HG03354 (cell line): ENCODE data around the gene FUCA2.
"Not testable (repeated sequence)": the region's sequence is repeated elsewhere in the genome, so short reads cannot be mapped to it uniquely, and the experiment has no call there.

Experiments
- ATAC-seq: cut with Tn5 transposase; IDR thresholded peaks from one replicate; pipeline ENCODE4 v1.9.1; 2021; ENCODE audit warnings: mild to moderate bottlenecking; ENCODE audit not compliant: unreplicated experiment, poor library complexity, severe bottlenecking

The FUCA2 gene

GRCh38 chr6:143505537-143505936 is 6.0 kb downstream of the FUCA2 start:
- no peak for ATAC-seq

DNA sequence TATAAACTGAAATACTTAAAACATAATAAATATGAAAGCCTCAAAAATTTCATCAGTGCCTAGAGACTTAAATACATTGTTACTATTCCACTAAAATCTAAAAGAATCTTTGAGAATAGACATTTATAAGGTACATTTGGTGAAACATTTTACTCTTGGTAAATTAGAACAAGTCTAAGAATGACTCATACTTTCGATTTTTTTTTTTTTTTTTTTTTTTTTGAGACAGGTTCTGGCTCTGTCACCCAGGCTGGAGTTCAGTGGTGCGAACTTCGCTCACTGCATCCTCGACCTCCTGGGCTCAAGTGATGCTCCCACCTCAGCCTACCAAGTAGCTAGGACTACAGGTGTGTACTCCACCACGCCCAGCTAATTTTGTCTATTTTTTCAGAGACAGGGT is 6.4 kb downstream of the FUCA2 start:
- no peak for ATAC-seq

DNA sequence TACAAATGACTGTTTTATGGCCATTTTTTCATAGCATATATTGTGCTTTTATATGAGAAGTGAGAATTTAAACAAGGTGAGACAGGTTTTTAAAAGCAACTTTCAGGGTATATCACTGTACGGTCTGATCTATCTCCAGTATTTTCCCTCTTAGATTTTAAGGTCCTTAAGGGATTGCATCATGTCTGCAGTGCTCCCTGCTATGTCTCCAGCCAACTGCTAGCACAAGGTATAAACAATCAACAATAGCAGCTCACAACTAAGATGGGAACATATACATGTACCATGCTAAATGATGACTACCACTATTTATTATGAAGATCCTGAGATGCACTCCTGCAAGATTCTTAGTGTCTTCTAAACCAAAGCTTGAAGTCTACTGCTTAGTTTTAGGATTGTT is 7.2 kb downstream of the FUCA2 start:
- no peak for ATAC-seq

DNA sequence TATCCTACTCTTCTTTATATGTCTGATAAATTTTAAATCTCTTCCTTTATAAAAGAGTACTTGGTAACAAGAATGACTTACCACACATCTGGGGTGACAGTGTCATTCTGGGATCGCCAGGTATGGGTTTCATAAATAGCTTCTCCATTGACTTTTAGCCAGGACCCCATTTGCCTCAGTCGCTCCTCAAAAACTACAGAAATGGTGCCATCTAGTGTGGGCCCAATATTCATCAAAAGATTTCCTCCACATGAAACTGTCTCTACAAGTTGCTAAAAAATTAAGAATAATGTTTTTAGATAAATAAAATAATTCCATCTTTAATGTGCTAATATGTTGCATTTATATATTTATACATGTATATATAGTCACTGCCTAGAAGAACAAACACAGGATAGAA is 9.7 kb downstream of the FUCA2 start:
- ATAC-seq, result no peak

- no peak for ATAC-seq
These were observed 13.1 kb downstream of the FUCA2 start for GRCh38 chr6:143498428-143498827.

DNA sequence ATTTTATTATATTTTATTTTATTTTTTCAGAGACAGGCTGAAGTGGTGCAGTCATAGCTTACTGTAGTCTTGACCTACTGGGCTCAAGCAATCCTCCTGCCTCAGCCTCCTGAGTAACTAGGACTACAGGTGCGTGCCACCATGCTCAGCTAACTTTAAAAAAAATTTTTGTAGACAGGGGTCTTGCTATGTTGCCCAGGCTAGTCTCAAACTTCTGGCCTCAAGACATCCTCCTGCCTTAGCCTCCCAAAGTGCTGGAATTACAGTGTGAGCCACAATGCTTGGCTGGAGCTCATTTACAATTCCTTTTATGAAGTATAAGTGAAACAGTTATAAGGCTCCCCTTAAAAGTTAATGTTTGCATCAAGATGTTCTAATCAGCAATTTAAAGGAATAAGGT is 14.5 kb downstream of the FUCA2 start:
- no peak for ATAC-seq

DNA sequence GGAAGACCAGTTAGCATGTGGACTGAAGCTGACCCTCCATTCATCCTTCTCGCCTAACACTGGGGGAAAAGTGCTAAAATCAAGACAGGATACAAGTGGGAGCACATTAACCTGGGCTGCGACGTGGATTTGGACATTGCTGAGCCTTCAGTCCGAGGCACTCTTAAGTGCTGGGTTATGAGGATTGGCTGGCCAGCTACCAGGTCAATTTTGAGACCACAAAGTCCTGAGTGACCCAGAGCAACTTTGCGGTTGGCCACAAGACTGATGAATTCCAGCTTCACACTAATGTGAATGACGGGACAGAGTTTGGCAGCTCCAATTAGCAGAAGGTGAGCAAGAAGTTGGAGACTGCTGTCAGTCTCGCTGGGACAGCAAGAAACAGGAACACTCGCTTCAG is 20.7 kb downstream of the FUCA2 start:
- ATAC-seq, result no peak

- no peak for ATAC-seq
These were observed 21.3 kb downstream of the FUCA2 start for GRCh38 chr6:143490244-143490643.

- ATAC-seq, result no peak
These were observed 24.8 kb downstream of the FUCA2 start for GRCh38 chr6:143486752-143487151.

GRCh38 chr6:143485967-143486366 is 25.6 kb downstream of the FUCA2 start:
- no peak for ATAC-seq

DNA sequence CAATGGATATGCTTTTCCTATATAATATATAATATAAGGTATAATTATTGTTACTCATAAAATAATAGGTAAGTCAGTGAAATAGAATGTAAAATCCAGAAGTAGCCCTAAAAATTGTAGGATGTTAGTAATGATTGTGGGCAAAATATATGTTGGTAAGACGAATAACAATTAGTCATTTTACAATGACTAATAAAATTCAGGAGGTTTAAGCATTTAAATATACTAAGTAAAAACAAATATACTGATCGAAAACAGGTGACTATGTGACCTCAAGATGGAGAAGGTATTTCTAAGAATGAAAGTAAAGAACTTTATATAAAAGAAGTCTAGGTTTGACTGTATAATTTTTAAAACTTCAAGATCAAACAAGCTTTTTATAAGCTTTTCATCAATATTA is 28.9 kb downstream of the FUCA2 start:
- ATAC-seq, result no peak

DNA sequence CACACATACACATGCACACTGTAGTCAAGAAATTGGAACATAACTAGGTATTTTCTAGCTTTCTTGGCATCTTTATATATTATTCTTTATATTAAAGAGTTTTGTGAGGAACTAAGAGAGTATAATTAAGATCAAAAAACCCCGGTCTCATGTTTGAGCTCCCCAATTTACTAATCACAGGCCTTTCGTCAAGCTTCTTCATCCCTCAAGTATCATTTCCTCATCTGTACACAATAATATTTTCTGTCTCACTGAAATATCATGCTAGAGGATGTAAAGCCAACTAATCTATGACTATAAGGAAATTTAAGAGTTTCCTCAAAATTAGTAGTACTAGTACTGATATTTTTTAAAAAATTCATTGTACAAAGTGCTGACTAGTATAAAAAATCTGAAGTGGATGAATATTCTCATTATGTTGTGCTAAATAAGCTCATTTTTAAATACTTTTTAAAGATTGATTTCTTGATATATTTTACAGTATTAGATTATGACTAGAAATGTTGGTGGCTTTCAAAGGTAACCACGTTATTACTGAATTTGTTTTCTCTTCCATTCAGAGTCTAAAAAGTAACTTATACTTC is 32.9 kb downstream of the FUCA2 start:
- peak; percentile 58 for ATAC-seq

- ATAC-seq, result no peak
These were observed 35.0 kb downstream of the FUCA2 start for GRCh38 chr6:143476545-143476944.

- no peak for ATAC-seq
These were observed 39.7 kb downstream of the FUCA2 start for GRCh38 chr6:143471822-143472221.

DNA sequence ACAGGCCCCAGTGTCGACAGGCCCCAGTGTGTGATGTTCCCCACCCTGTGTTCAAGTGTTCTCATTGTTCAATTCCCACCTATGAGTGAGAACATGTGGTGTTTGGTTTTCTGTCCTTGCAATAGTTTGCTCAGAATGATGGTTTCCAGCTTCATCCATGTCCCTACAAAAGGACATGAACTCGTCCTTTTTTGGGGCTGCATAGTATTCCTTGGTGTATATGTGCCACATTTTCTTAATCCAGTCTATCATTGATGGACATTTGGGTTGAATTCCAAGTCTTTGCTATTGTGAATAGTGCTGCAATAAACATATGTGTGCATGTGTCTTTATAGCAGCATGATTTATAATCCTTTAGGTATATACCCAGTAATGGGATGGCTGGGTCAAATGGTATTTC is 42.7 kb downstream of the FUCA2 start:
- not testable (repeated sequence) for ATAC-seq

DNA sequence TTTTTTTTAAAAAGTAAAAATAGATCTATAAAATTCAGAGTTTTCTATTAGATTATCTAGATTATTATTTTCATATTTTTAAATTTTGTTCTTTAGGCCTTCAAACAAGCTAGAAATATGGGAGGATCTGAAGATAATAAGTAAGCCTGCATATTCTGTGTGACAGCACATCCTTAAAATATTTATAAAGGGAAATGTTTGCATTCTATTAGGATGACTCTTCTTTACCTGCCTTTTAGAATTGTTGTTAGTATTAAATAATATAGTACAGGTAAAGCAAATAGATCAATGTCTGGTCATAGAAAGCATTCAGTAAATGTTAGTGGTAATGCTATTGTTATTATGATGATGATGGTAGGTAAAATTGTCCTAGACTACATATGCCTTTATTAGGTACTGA is 43.5 kb downstream of the FUCA2 start:
- no peak for ATAC-seq

- no peak for ATAC-seq
These were observed 46.0 kb downstream of the FUCA2 start for GRCh38 chr6:143465546-143465945.

- no peak for ATAC-seq
These were observed 53.8 kb downstream of the FUCA2 start for GRCh38 chr6:143457563-143458359.

DNA sequence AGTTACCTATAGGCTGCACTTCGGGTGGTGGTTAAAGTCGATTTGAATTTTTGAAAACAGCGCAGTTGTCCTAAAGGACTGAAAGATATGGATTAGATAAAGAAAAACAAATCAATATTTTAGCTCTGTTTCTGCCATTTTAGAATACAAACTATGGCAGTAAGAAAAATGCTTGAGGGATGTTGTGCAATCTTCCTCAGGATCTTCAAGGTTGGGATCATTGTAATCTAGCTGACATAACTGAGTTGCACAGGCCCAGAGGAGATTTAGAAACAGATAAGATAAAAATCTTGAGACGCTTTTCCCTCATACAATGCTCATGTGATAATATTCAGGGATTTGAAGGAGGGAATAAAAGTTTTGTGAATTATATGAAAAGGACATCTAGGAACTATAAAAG is 60.0 kb downstream of the FUCA2 start:
- no peak for ATAC-seq

- ATAC-seq, result peak; percentile 96
These were observed 60.8 kb downstream of the FUCA2 start, which contains the start of the genes ADAT2 and PEX3 for GRCh38 chr6:143450453-143451371. ADAT2 (minus strand) TSS chr6:143450695; CDS start chr6:143450658, 37 bp downstream. PEX3 (plus strand) TSS chr6:143450805; CDS start chr6:143451043, 238 bp downstream.
